Neural cell (in vitro differentiated cells): ENCODE measurements around the gene MTFP1.

Experiments
- EP300 ChIP-seq: fragments of 450-650 bp; conservative IDR thresholded peaks from 2 replicates; pipeline ENCODE4 v1.6.1; 2014; ENCODE audit warnings: antibody characterized with exemption, mild to moderate bottlenecking, moderate library complexity; ENCODE audit not compliant: poor library complexity, severe bottlenecking
- EZH2 ChIP-seq: fragments of 200-600, 300-800 bp; shearing (Covaris generic), sonication (generic); IDR thresholded peaks from 2 replicates; pipeline ENCODE4 v1.6.1; 2014; ENCODE audit warnings: antibody characterized with exemption, low read length, borderline replicate concordance, mild to moderate bottlenecking; ENCODE audit not compliant: insufficient read depth, poor library complexity, severe bottlenecking
- MXI1 ChIP-seq: fragments of 450-650 bp; conservative IDR thresholded peaks from 2 replicates; pipeline ENCODE4 v1.6.1; 2014; ENCODE audit warnings: antibody characterized with exemption, mild to moderate bottlenecking; ENCODE audit not compliant: poor library complexity, severe bottlenecking
- POLR2AphosphoS5 ChIP-seq: IDR thresholded peaks from 2 replicates; pipeline ENCODE4 v1.6.1; 2012
- RAD21 ChIP-seq: fragments of 450-650 bp; conservative IDR thresholded peaks from 2 replicates; pipeline ENCODE4 v1.6.1; 2014; ENCODE audit warnings: antibody characterized with exemption, mild to moderate bottlenecking, moderate library complexity
- REST ChIP-seq: IDR thresholded peaks from 2 replicates; pipeline ENCODE4 v1.6.1; 2012; ENCODE audit warnings: borderline replicate concordance
- SMC3 ChIP-seq: fragments of 450-650 bp; conservative IDR thresholded peaks from 2 replicates; pipeline ENCODE4 v1.6.1; 2014; ENCODE audit warnings: antibody characterized with exemption, mild to moderate bottlenecking, moderate library complexity; ENCODE audit not compliant: poor library complexity
- TAF1 ChIP-seq: IDR thresholded peaks from 2 replicates; pipeline ENCODE4 v1.6.1; 2012; ENCODE audit warnings: low read depth
- TF ChIP-seq, protein P1 (sequence below): fragments of 450-650 bp; IDR thresholded peaks from 2 replicates; pipeline ENCODE4 v1.5.1; 2014; ENCODE audit warnings: antibody characterized with exemption, mild to moderate bottlenecking, moderate library complexity; ENCODE audit not compliant: poor library complexity, severe bottlenecking

- TF ChIP-seq EZH2 (no peak), POLR2AphosphoS5 (no peak), EP300 (no peak), SMC3 (no peak), RAD21 (no peak), MXI1 (no peak), TAF1 (no peak), REST (no peak)
- TF ChIP-seq, protein P1, sequence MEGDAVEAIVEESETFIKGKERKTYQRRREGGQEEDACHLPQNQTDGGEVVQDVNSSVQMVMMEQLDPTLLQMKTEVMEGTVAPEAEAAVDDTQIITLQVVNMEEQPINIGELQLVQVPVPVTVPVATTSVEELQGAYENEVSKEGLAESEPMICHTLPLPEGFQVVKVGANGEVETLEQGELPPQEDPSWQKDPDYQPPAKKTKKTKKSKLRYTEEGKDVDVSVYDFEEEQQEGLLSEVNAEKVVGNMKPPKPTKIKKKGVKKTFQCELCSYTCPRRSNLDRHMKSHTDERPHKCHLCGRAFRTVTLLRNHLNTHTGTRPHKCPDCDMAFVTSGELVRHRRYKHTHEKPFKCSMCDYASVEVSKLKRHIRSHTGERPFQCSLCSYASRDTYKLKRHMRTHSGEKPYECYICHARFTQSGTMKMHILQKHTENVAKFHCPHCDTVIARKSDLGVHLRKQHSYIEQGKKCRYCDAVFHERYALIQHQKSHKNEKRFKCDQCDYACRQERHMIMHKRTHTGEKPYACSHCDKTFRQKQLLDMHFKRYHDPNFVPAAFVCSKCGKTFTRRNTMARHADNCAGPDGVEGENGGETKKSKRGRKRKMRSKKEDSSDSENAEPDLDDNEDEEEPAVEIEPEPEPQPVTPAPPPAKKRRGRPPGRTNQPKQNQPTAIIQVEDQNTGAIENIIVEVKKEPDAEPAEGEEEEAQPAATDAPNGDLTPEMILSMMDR: peak; percentile 4
These were observed 20.0 kb downstream of the MTFP1 start for GRCh38 chr22:30445438-30446145.
